ENCODE measurements around the gene RNF149. TPM values are rescaled to one million over a fixed set of nuclear protein-coding genes. Genes with fewer than 3 reads are reported as not detected.

RNF149 gene
- total RNA-seq, 1 donor from 2014 or later, result 32.0 TPM

- Mint-ChIP-seq H3K27me3 (ENCODE audit: unreplicated experiment) (peaks cover 1% of the 10 kb centered on the region), H3K4me3 (ENCODE audit: unreplicated experiment) (no peak overlapping the region), H3K27ac (ENCODE audit: unreplicated experiment) (no peak overlapping the region), H3K36me3 (ENCODE audit: low read depth, unreplicated experiment) (peaks cover 14% of the 10 kb centered on the region), H3K9me3 (ENCODE audit: unreplicated experiment) (no peaks in the 10 kb centered on the region), H3K4me1 (ENCODE audit: unreplicated experiment) (no peaks in the 10 kb centered on the region)
- no peak for DNase-seq (ENCODE audit: low spot score)
- no peak for TF ChIP-seq CTCF (IDR thresholded peaks at IDR 0.05; ENCODE audit: unreplicated experiment)
Observed at GRCh38 chr2:101272045-101272784, 36.3 kb downstream of the RNF149 start.

GRCh38 chr2:101270700-101271259 is 37.7 kb downstream of the RNF149 start:
- no peak overlapping the region for H3K4me3 Mint-ChIP-seq (ENCODE audit: unreplicated experiment)
- no peak overlapping the region for H3K27ac Mint-ChIP-seq (ENCODE audit: unreplicated experiment)
- H3K36me3 Mint-ChIP-seq (ENCODE audit: low read depth, unreplicated experiment), result peaks cover 20% of the 10 kb centered on the region
- TF ChIP-seq CTCF (IDR thresholded peaks at IDR 0.05; ENCODE audit: unreplicated experiment), result no peak
- H3K9me3 Mint-ChIP-seq (ENCODE audit: unreplicated experiment), result no peaks in the 10 kb centered on the region
- H3K4me1 Mint-ChIP-seq (ENCODE audit: unreplicated experiment), result no peaks in the 10 kb centered on the region
- peaks cover 1% of the 10 kb centered on the region for H3K27me3 Mint-ChIP-seq (ENCODE audit: unreplicated experiment)
- no peak for DNase-seq (ENCODE audit: low spot score)

- no peaks in the 10 kb centered on the region for H3K4me1 Mint-ChIP-seq (ENCODE audit: unreplicated experiment)
- no peak overlapping the region for H3K4me3 Mint-ChIP-seq (ENCODE audit: unreplicated experiment)
- no peaks in the 10 kb centered on the region for H3K9me3 Mint-ChIP-seq (ENCODE audit: unreplicated experiment)
- H3K36me3 Mint-ChIP-seq (ENCODE audit: low read depth, unreplicated experiment), result peaks cover 30% of the 10 kb centered on the region
- no peak for DNase-seq (ENCODE audit: low spot score)
- TF ChIP-seq CTCF (IDR thresholded peaks at IDR 0.05; ENCODE audit: unreplicated experiment), result no peak
- no peak overlapping the region for H3K27ac Mint-ChIP-seq (ENCODE audit: unreplicated experiment)
- peaks cover 1% of the 10 kb centered on the region for H3K27me3 Mint-ChIP-seq (ENCODE audit: unreplicated experiment)
Observed at GRCh38 chr2:101267671-101268656, 40.5 kb downstream of the RNF149 start.

- Mint-ChIP-seq H3K36me3 (ENCODE audit: low read depth, unreplicated experiment) (peaks cover 31% of the 10 kb centered on the region), H3K9me3 (ENCODE audit: unreplicated experiment) (no peaks in the 10 kb centered on the region), H3K27me3 (ENCODE audit: unreplicated experiment) (peaks cover 1% of the 10 kb centered on the region), H3K27ac (ENCODE audit: unreplicated experiment) (no peak overlapping the region), H3K4me3 (ENCODE audit: unreplicated experiment) (no peak overlapping the region), H3K4me1 (ENCODE audit: unreplicated experiment) (no peaks in the 10 kb centered on the region)
- DNase-seq (ENCODE audit: low spot score), result no peak
- TF ChIP-seq CTCF (IDR thresholded peaks at IDR 0.05; ENCODE audit: unreplicated experiment), result no peak
Observed at GRCh38 chr2:101265893-101266499, 42.5 kb downstream of the RNF149 start.

Data from endothelial cell (in vitro differentiated cells).